ENCODE measurements around the gene RASSF8. TPM values are rescaled to one million over a fixed set of nuclear protein-coding genes. Genes with fewer than 3 reads are reported as not detected.

RASSF8 gene
- total RNA-seq, 1 experiment from 2014 or later = 9.2 TPM

- intact Hi-C loops (cut with micrococcal nuclease) = no loop called here
- DNase-seq (ENCODE audit: low read depth, low spot score) (no peak), ATAC-seq (no peak)
- H3K9me3 ChIP-seq (ENCODE audit: control insufficient read depth in 1 of 2, insufficient read depth in 1 of 2, low read depth in 1 of 2, low read length in 2 of 2) = no peaks in the 10 kb centered on the region
- peak overlapping the region; percentile 70 for H3K9ac ChIP-seq (ENCODE audit: low read length)
- no peaks in the 10 kb centered on the region for H3K79me2 ChIP-seq (ENCODE audit: insufficient read depth, low read length)
- H3K27ac ChIP-seq (ENCODE audit: low read depth, low read length) = 0 out of 2 replicates have a peak overlapping the region, but pooled peaks have one; percentile 67
- CTCF ChIA-PET = interaction anchor here (1.0 kb wide), 1 partner anchor 16 kb away, joined by 5 read pairs; no protein-coding TSS in a partner anchor
- peaks cover 16 to 41% of the 10 kb centered on the region in 2 experiments for H3K4me1 ChIP-seq (ENCODE audit: control insufficient read depth in 1 of 2, insufficient read depth in 2 of 2, low read length in 2 of 2)
- RAD21 ChIA-PET (ENCODE audit: low non-redundant PET in 1 of 2, low total read pairs in 2 of 2, uncharacterized antibody in 2 of 2, unreplicated experiment in 2 of 2) = no interaction called here
- H3K27me3 ChIP-seq (ENCODE audit: insufficient read depth, low read length) = no peaks in the 10 kb centered on the region
- POLR2A ChIA-PET = no interaction called here
- no peaks in the 10 kb centered on the region for H4K20me1 ChIP-seq (ENCODE audit: insufficient read depth)
- no peaks in the 10 kb centered on the region for H3K36me3 ChIP-seq (ENCODE audit: control insufficient read depth in 1 of 2, insufficient read depth in 2 of 2, low read length in 2 of 2)
- H3K4me2 ChIP-seq (ENCODE audit: low read length) = peak overlapping the region; percentile 86
- H2AFZ ChIP-seq (ENCODE audit: low read depth, low read length, poor library complexity, severe bottlenecking) = peak overlapping the region; percentile 94
- H3K9me2 ChIP-seq (ENCODE audit: insufficient read depth) = no peaks in the 10 kb centered on the region
- BruUV-seq (replicated peaks) = no TSS peak
- no peak for TF ChIP-seq TCF7L2 (IDR thresholded peaks at IDR 0.05; ENCODE audit: borderline replicate concordance, extremely low read depth, insufficient read depth, insufficient read length)
- no peak for TF ChIP-seq SP1 (IDR thresholded peaks at IDR 0.05; ENCODE audit: low read depth)
- TF ChIP-seq POLR2AphosphoS5 (IDR thresholded peaks at IDR 0.05; ENCODE audit: low read depth, low read length) = no peak
- peak overlapping the region; percentile 42 to 57 for H3K4me3 ChIP-seq (replicated peaks in 1 of 2; ENCODE audit: low read depth in 1 of 2, low read length in 2 of 2)
These were observed 154.7 kb downstream of the RASSF8 start for GRCh38 chr12:26113181-26113654.

- H3K9me3 ChIP-seq (ENCODE audit: control insufficient read depth in 1 of 2, insufficient read depth in 1 of 2, low read depth in 1 of 2, low read length in 2 of 2) = no peaks in the 10 kb centered on the region
- no peaks in the 10 kb centered on the region for H3K9me2 ChIP-seq (ENCODE audit: insufficient read depth)
- peak; percentile 78 for DNase-seq (ENCODE audit: low read depth, low spot score)
- ATAC-seq = peak; percentile 91
- peak overlapping the region; percentile 67 for H3K27ac ChIP-seq (ENCODE audit: low read depth, low read length)
- peak overlapping the region; percentile 70 for H3K9ac ChIP-seq (ENCODE audit: low read length)
- no peaks in the 10 kb centered on the region for H3K27me3 ChIP-seq (ENCODE audit: insufficient read depth, low read length)
- no peaks in the 10 kb centered on the region for H3K36me3 ChIP-seq (ENCODE audit: control insufficient read depth in 1 of 2, insufficient read depth in 2 of 2, low read length in 2 of 2)
- no peaks in the 10 kb centered on the region for H4K20me1 ChIP-seq (ENCODE audit: insufficient read depth)
- intact Hi-C loops (cut with micrococcal nuclease) = no loop called here
- peak overlapping the region; percentile 42 to 57 for H3K4me3 ChIP-seq (replicated peaks in 1 of 2; ENCODE audit: low read depth in 1 of 2, low read length in 2 of 2)
- peak overlapping the region; percentile 86 for H3K4me2 ChIP-seq (ENCODE audit: low read length)
- peak overlapping the region; percentile 72 for H2AFZ ChIP-seq (ENCODE audit: low read depth, low read length, poor library complexity, severe bottlenecking)
- TSS peak; percentile 93 for BruUV-seq (replicated peaks)
- ChIA-PET CTCF (interaction anchor here (1.5 kb wide), 1 partner anchor 10 kb away, joined by 4 read pairs; the partner anchor contains the start of gene BHLHE41), POLR2A (no interaction called here), RAD21 (ENCODE audit: low non-redundant PET in 1 of 2, low total read pairs in 2 of 2, uncharacterized antibody in 2 of 2, unreplicated experiment in 2 of 2) (interaction anchor here in 1 of 2 experiments (0.7 kb wide), 1 partner anchor 9 kb away, joined by 3 read pairs; no protein-coding TSS in a partner anchor)
- H3K4me1 ChIP-seq (ENCODE audit: control insufficient read depth in 1 of 2, insufficient read depth in 2 of 2, low read length in 2 of 2) = peaks cover 16 to 43% of the 10 kb centered on the region in 2 experiments
- H3K79me2 ChIP-seq (ENCODE audit: insufficient read depth, low read length) = no peaks in the 10 kb centered on the region
- TF ChIP-seq CBX3 (IDR thresholded peaks at IDR 0.05; ENCODE audit: low read depth) = peak; percentile 51; the same call in 1 of the 2 replicates
- peak; percentile 23 for TF ChIP-seq YY1 (IDR thresholded peaks at IDR 0.05; ENCODE audit: extremely low read depth, insufficient replicate concordance, low read depth, low read length)
- peak; percentile 58 for TF ChIP-seq POLR2AphosphoS5 (IDR thresholded peaks at IDR 0.05; ENCODE audit: low read depth, low read length)
- TF ChIP-seq CTCF (IDR thresholded peaks at IDR 0.05 in 2 of 3, conservative IDR thresholded peaks at IDR 0.05 in 1 of 3; ENCODE audit: borderline replicate concordance in 1 of 3, insufficient read depth in 1 of 3, low read depth in 2 of 3, low read length in 2 of 3) = peak in 2 of 3 experiments; percentile 26 to 42; a peak in 4 of 6 replicates
- no peak for TF ChIP-seq RAD21 (IDR thresholded peaks at IDR 0.05; ENCODE audit: low read depth)
- TF ChIP-seq ATF3 (IDR thresholded peaks at IDR 0.05) = no peak
- TF ChIP-seq REST (IDR thresholded peaks at IDR 0.05; ENCODE audit: low read depth) = no peak
- no peak for TF ChIP-seq EZH2phosphoT487 (IDR thresholded peaks at IDR 0.05; ENCODE audit: borderline replicate concordance)
- peak; percentile 42 for TF ChIP-seq EGR1 (IDR thresholded peaks at IDR 0.05; ENCODE audit: low read depth)
These were observed 155.6 kb downstream of the RASSF8 start for GRCh38 chr12:26113853-26114719.

All from HCT116 (cell line).